NCI-H526 treated with DMSO at 0.1 percent for 48 hours (cell line): ENCODE measurements around the gene NLK.
"Not testable (repeated sequence)": the region's sequence is repeated elsewhere in the genome, so short reads cannot be mapped to it uniquely, and the experiment has no call there.

Experiments used
- DNase-seq: peaks from one replicate; lab custom pipeline; 2025; lab: John Stamatoyannopoulos, UW

The NLK gene

GRCh38 chr17:28232966-28233870 is 190.7 kb downstream of the NLK start:
- peak; percentile 52 for DNase-seq

- DNase-seq, result peak; percentile 86
These were observed 191.7 kb downstream of the NLK start for GRCh38 chr17:28233872-28234856.

GRCh38 chr17:28235066-28235700 is 192.7 kb downstream of the NLK start:
- DNase-seq, result not testable (repeated sequence)

GRCh38 chr17:28236033-28236653 is 193.7 kb downstream of the NLK start:
- not testable (repeated sequence) for DNase-seq

GRCh38 chr17:28238547-28239270 is 196.2 kb downstream of the NLK start:
- DNase-seq, result not testable (repeated sequence)

- DNase-seq, result no peak
These were observed 196.8 kb downstream of the NLK start for GRCh38 chr17:28239271-28239624.

GRCh38 chr17:28240688-28241340 is 198.3 kb downstream of the NLK start:
- DNase-seq, result no peak

GRCh38 chr17:28242791-28243190 is 200.3 kb downstream of the NLK start:
- no peak for DNase-seq

- not testable (repeated sequence) for DNase-seq
These were observed 200.8 kb downstream of the NLK start for GRCh38 chr17:28243268-28243667.

GRCh38 chr17:28244446-28244845 is 202.0 kb downstream of the NLK start:
- DNase-seq, result no peak
